A673 (cell line): Measurements from ENCODE around the gene DDX11. TPM values are rescaled to one million over a fixed set of nuclear protein-coding genes. Genes with fewer than 3 reads are reported as not detected.

Experiments
- BruUV-seq: library from RNA; stranded (reverse); fragments of 400-500 nt; replicated peaks from 2 replicates; lab custom pipeline; 2021; lab: Mats Ljungman, UMichigan
- CTCF ChIA-PET: fragments of 300-600 bp; sonication (Branson Sonifier 250); formaldehyde crosslinking; loops from one replicate; lab custom pipeline; 2022; ENCODE audit warnings: antibody characterized with exemption; lab: Charles Lee
- POLR2A ChIA-PET: fragments of 300-600 bp; sonication (Branson Sonifier 250); formaldehyde crosslinking; loops from one replicate; lab custom pipeline; 2022; ENCODE audit warnings: antibody characterized with exemption; ENCODE audit not compliant: low non-redundant PET; lab: Charles Lee
- DNase-seq: peaks from one replicate; pipeline ENCODE4 v3.0.0-alpha.2; 2015; ENCODE audit warnings: low spot score
- H3K27ac ChIP-seq: fragments of 200-600 bp; sonication (generic); 2 replicates; pipeline ENCODE4 v1.5.1; 2016; ENCODE audit warnings: mixed run types, low read depth, mild to moderate bottlenecking, mixed read lengths, antibody characterized with exemption, low read length; ENCODE audit not compliant: poor library complexity, severe bottlenecking
- H3K27me3 ChIP-seq: fragments of 200-600 bp; sonication (generic); replicated peaks from 2 replicates; pipeline ENCODE4 v1.6.1; 2017; ENCODE audit warnings: mixed run types, low read depth, mild to moderate bottlenecking, mixed read lengths, antibody characterized with exemption, low read length; ENCODE audit not compliant: insufficient read depth, poor library complexity
- H3K36me3 ChIP-seq: fragments of 200-600 bp; sonication (generic); 2 replicates; pipeline ENCODE4 v1.6.1; 2016; ENCODE audit warnings: mixed run types, mild to moderate bottlenecking, mixed read lengths, antibody characterized with exemption, low read length; ENCODE audit not compliant: insufficient read depth, poor library complexity, severe bottlenecking
- H3K4me1 ChIP-seq: fragments of 200-600 bp; sonication (generic); 2 replicates; pipeline ENCODE4 v1.6.1; 2017; ENCODE audit warnings: mixed run types, mild to moderate bottlenecking, mixed read lengths, antibody characterized with exemption, low read length; ENCODE audit not compliant: insufficient read depth, poor library complexity, severe bottlenecking
- H3K4me3 ChIP-seq: fragments of 200-600 bp; sonication (generic); 2 replicates; pipeline ENCODE4 v1.5.1; 2016; ENCODE audit warnings: low read depth, mixed run types, mild to moderate bottlenecking, mixed read lengths, low read length; ENCODE audit not compliant: poor library complexity, severe bottlenecking
- H3K9me3 ChIP-seq: fragments of 200-600 bp; sonication (generic); 2 replicates; pipeline ENCODE4 v1.6.1; 2016; ENCODE audit warnings: mixed run types, low read depth, mild to moderate bottlenecking, mixed read lengths, antibody characterized with exemption, low read length; ENCODE audit not compliant: poor library complexity, severe bottlenecking
- CTCF ChIP-seq: fragments of 300-800, 200-600 bp; sonication (generic); conservative IDR thresholded peaks from 2 replicates; pipeline ENCODE4 v1.5.1; 2017; ENCODE audit warnings: low read depth, mild to moderate bottlenecking, antibody characterized with exemption, low read length, moderate library complexity, mixed read lengths
- EZH2 ChIP-seq: fragments of 200-600 bp; sonication (generic); IDR thresholded peaks from 2 replicates; pipeline ENCODE4 v1.6.1; 2017; ENCODE audit warnings: borderline replicate concordance, low read depth, mild to moderate bottlenecking, mixed read lengths, antibody characterized with exemption, low read length; ENCODE audit not compliant: poor library complexity, severe bottlenecking
- intact Hi-C: fragments of 100-400 bp; cut with micrococcal nuclease; formaldehyde crosslinking; loops from one replicate; pipeline ENCODE4 v1.10.0; 2022; ENCODE audit not compliant: unreplicated experiment
- total RNA-seq: library from RNA; stranded (reverse); gene quantifications from 2 replicates; pipeline ENCODE4 v1.2.3, GENCODE V29; 2021

DDX11 gene
- total RNA-seq, 1 experiment from 2014 or later, result 188 TPM

GRCh38 chr12:31117203-31118011, 43.7 kb downstream of the DDX11 start:
- intact Hi-C loops, result no loop called here
- CTCF ChIA-PET, result no interaction called here
- no peaks in the 10 kb centered on the region for H3K36me3 ChIP-seq
- peak overlapping the region; percentile 54 for H3K4me3 ChIP-seq
- no peaks in the 10 kb centered on the region for H3K27me3 ChIP-seq
- TF ChIP-seq EZH2, result no peak
- peak; percentile 66 for TF ChIP-seq CTCF
- POLR2A ChIA-PET, result no interaction called here
- no peaks in the 10 kb centered on the region for H3K9me3 ChIP-seq
- BruUV-seq, result no TSS peak
- DNase-seq, result peak; percentile 70
- no peak overlapping the region for H3K27ac ChIP-seq
- H3K4me1 ChIP-seq, result no peaks in the 10 kb centered on the region

GRCh38 chr12:31118347-31119191, 44.9 kb downstream of the DDX11 start:
- ChIA-PET POLR2A (no interaction called here), CTCF (no interaction called here)
- no peaks in the 10 kb centered on the region for H3K27me3 ChIP-seq
- intact Hi-C loops, result no loop called here
- no peak overlapping the region for H3K27ac ChIP-seq
- TF ChIP-seq CTCF (no peak), EZH2 (no peak)
- H3K4me3 ChIP-seq, result peak overlapping the region; percentile 54
- no peaks in the 10 kb centered on the region for H3K9me3 ChIP-seq
- no peaks in the 10 kb centered on the region for H3K36me3 ChIP-seq
- no peaks in the 10 kb centered on the region for H3K4me1 ChIP-seq
- DNase-seq, result peak; percentile 79
- BruUV-seq, result no TSS peak

GRCh38 chr12:31119192-31119802, 45.6 kb downstream of the DDX11 start:
- no peak for DNase-seq
- TF ChIP-seq CTCF, result no peak
- TF ChIP-seq EZH2, result no peak
- Histone ChIP-seq H3K4me1 (no peaks in the 10 kb centered on the region), H3K9me3 (no peaks in the 10 kb centered on the region), H3K36me3 (no peaks in the 10 kb centered on the region), H3K27me3 (no peaks in the 10 kb centered on the region), H3K4me3 (peak overlapping the region; percentile 54), H3K27ac (no peak overlapping the region)
- intact Hi-C loops, result no loop called here
- BruUV-seq, result no TSS peak
- CTCF ChIA-PET, result no interaction called here
- POLR2A ChIA-PET, result no interaction called here
